DMS79 (cell line): ENCODE results near the gene FBXL7.

Source experiments
- DNase-seq: peaks from one replicate; lab custom pipeline; 2025; lab: John Stamatoyannopoulos, UW

FBXL7 gene

GRCh38 chr5:15679161-15679560, 179.2 kb downstream of the FBXL7 start:
- DNase-seq: no peak

- DNase-seq: no peak
Observed at GRCh38 chr5:15680455-15680854, 180.5 kb downstream of the FBXL7 start.

GRCh38 chr5:15682122-15682521, 182.1 kb downstream of the FBXL7 start:
- DNase-seq: no peak

- DNase-seq: no peak
Observed at GRCh38 chr5:15682566-15682965, 182.6 kb downstream of the FBXL7 start.

GRCh38 chr5:15683332-15683731, 183.4 kb downstream of the FBXL7 start:
- no peak for DNase-seq

- no peak for DNase-seq
Observed at GRCh38 chr5:15687401-15687800, 187.4 kb downstream of the FBXL7 start.

GRCh38 chr5:15689836-15690235, 189.9 kb downstream of the FBXL7 start:
- DNase-seq: no peak

GRCh38 chr5:15690611-15691010, 190.6 kb downstream of the FBXL7 start:
- DNase-seq: no peak

- no peak for DNase-seq
Observed at GRCh38 chr5:15691521-15691920, 191.5 kb downstream of the FBXL7 start.

GRCh38 chr5:15692706-15693381, 192.9 kb downstream of the FBXL7 start:
- DNase-seq: no peak

GRCh38 chr5:15693382-15693728, 193.4 kb downstream of the FBXL7 start:
- DNase-seq: no peak

- DNase-seq: no peak
Observed at GRCh38 chr5:15693933-15694332, 194.0 kb downstream of the FBXL7 start.

- DNase-seq: no peak
Observed at GRCh38 chr5:15694696-15695214, 194.8 kb downstream of the FBXL7 start.

- no peak for DNase-seq
Observed at GRCh38 chr5:15695215-15695731, 195.3 kb downstream of the FBXL7 start.

GRCh38 chr5:15700373-15700772, 200.4 kb downstream of the FBXL7 start:
- DNase-seq: no peak

GRCh38 chr5:15702102-15702501, 202.1 kb downstream of the FBXL7 start:
- DNase-seq: no peak

- DNase-seq: no peak
Observed at GRCh38 chr5:15703901-15704300, 203.9 kb downstream of the FBXL7 start.

GRCh38 chr5:15704397-15704947, 204.5 kb downstream of the FBXL7 start:
- DNase-seq: no peak

GRCh38 chr5:15707631-15708030, 207.7 kb downstream of the FBXL7 start:
- no peak for DNase-seq

- no peak for DNase-seq
Observed at GRCh38 chr5:15711892-15712291, 211.9 kb downstream of the FBXL7 start.

- no peak for DNase-seq
Observed at GRCh38 chr5:15715535-15715934, 215.6 kb downstream of the FBXL7 start.

GRCh38 chr5:15715967-15716366, 216.0 kb downstream of the FBXL7 start:
- DNase-seq: no peak

- DNase-seq: no peak
Observed at GRCh38 chr5:15717001-15717400, 217.0 kb downstream of the FBXL7 start.
